Nephron (organoid): ENCODE data around the gene RFFL.

Source experiments
- H3K27ac Mint-ChIP-seq, 3 experiments: 2 replicates each; pipeline ENCODE4 v1.8.0; 2020; ENCODE audit warnings: mixed read lengths in 3 of 3, mild to moderate bottlenecking in 2 of 3, moderate library complexity in 1 of 3
- H3K27me3 Mint-ChIP-seq: 2 replicates; pipeline ENCODE4 v1.8.0; 2021; ENCODE audit warnings: low read depth, mild to moderate bottlenecking, moderate library complexity, mixed read lengths
- H3K36me3 Mint-ChIP-seq: 2 replicates; pipeline ENCODE4 v1.8.0; 2020; ENCODE audit warnings: low read depth, mixed read lengths
- H3K4me1 Mint-ChIP-seq: 2 replicates; pipeline ENCODE4 v1.8.0; 2020; ENCODE audit warnings: mixed read lengths
- H3K4me3 Mint-ChIP-seq, 3 experiments: 2 replicates each; pipeline ENCODE4 v1.8.0; 2020; ENCODE audit warnings: mild to moderate bottlenecking in 3 of 3, mixed read lengths in 3 of 3, moderate library complexity in 2 of 3
- H3K9me3 Mint-ChIP-seq: 2 replicates; pipeline ENCODE4 v1.8.0; 2020; ENCODE audit warnings: mixed read lengths
- CTCF ChIP-seq, 3 experiments: fragments of 200-600 bp; sonication (generic); IDR thresholded peaks; one replicate each; pipeline ENCODE4 v1.5.0; 2021; ENCODE audit warnings: antibody characterized with exemption in 3 of 3; ENCODE audit not compliant: unreplicated experiment in 3 of 3

Gene RFFL

DNA sequence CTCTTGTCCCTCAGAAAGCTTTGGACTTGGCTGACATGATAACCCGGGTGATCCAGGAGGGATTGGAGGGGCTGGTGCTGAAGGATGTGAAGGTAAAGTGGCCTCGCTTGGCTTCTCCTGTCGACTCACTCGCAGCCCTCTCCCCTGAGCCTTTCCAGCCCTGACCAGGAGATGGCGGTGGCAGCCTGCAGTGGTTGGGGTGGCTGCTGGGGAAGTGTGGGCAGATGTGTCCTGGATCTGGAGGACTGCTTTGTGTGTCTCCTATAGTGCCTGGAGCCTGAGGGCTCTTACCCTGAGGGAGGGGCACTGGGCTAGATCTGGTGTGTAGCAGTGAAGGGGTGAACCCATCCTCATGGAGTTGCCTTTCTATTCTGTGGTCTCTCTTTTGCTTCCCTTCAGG is 65.3 kb downstream of the RFFL start:
- H3K36me3 Mint-ChIP-seq, result peaks cover 68% of the 10 kb centered on the region
- H3K27me3 Mint-ChIP-seq, result no peaks in the 10 kb centered on the region
- H3K4me3 Mint-ChIP-seq, result no peak overlapping the region
- H3K27ac Mint-ChIP-seq, result peak overlapping the region; percentile 1 to 18 (median 15)
- H3K9me3 Mint-ChIP-seq, result no peaks in the 10 kb centered on the region
- TF ChIP-seq CTCF (IDR thresholded peaks at IDR 0.05; ENCODE audit: unreplicated experiment in 3 of 3), result peak; percentile 36 to 45 (median 42)
- H3K4me1 Mint-ChIP-seq, result peaks cover 16% of the 10 kb centered on the region

GRCh38 chr17:34997355-34997862 is 66.1 kb downstream of the RFFL start:
- H3K4me1 Mint-ChIP-seq, result peaks cover 16% of the 10 kb centered on the region
- H3K36me3 Mint-ChIP-seq, result peaks cover 70% of the 10 kb centered on the region
- no peaks in the 10 kb centered on the region for H3K27me3 Mint-ChIP-seq
- H3K27ac Mint-ChIP-seq, result peak overlapping the region; percentile 96
- peak overlapping the region in 1 of 3 experiments; percentile 1 for H3K4me3 Mint-ChIP-seq
- no peak for TF ChIP-seq CTCF (IDR thresholded peaks at IDR 0.05; ENCODE audit: unreplicated experiment in 3 of 3)
- H3K9me3 Mint-ChIP-seq, result no peaks in the 10 kb centered on the region

GRCh38 chr17:34996422-34997285 is 66.9 kb downstream of the RFFL start:
- peaks cover 16% of the 10 kb centered on the region for H3K4me1 Mint-ChIP-seq
- no peak overlapping the region for H3K4me3 Mint-ChIP-seq
- TF ChIP-seq CTCF (IDR thresholded peaks at IDR 0.05; ENCODE audit: unreplicated experiment in 3 of 3), result no peak
- no peaks in the 10 kb centered on the region for H3K27me3 Mint-ChIP-seq
- H3K36me3 Mint-ChIP-seq, result peaks cover 70% of the 10 kb centered on the region
- H3K27ac Mint-ChIP-seq, result peak overlapping the region; percentile 96
- H3K9me3 Mint-ChIP-seq, result no peaks in the 10 kb centered on the region

DNA sequence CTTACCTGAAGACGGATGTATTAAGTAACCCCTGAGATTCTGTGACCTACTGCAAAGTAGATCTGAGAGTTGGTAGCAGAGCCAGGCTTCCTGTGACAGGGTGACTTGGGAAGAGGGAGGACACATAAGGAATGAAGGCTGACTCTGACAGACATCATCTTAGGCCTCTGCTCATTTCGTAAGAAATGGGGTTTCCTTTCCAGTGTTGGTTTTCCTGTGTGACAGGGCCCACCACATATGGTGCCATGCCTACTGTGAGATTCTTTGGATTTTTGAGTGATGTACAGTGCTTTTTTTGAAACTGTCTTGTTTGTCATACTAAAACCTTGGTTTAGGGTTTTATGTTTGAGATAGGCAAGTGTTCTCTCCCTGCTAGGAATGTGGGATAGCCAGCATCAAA is 70.5 kb downstream of the RFFL start:
- Mint-ChIP-seq H3K27ac (no peak overlapping the region), H3K36me3 (peaks cover 82% of the 10 kb centered on the region), H3K4me3 (no peak overlapping the region), H3K9me3 (no peaks in the 10 kb centered on the region), H3K27me3 (no peaks in the 10 kb centered on the region), H3K4me1 (peaks cover 16% of the 10 kb centered on the region)
- no peak for TF ChIP-seq CTCF (IDR thresholded peaks at IDR 0.05; ENCODE audit: unreplicated experiment in 3 of 3)

DNA sequence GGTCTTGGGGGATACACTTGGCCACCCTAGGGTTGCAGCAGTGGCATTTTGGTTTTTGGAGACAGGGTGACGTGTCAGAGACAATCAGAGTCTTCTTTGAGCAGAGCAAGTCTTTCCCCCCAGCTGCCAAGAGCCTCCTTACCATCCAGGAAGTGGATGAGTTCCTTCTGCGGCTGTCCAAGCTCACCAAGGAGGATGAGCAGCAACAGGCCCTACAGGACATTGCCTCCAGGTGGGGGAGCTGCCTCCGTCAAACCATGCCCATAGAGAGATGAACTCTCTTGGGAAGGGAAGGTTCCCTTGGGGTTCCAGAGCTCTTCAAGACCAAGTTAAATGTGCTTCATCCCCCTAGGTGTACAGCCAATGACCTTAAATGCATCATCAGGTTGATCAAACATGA is 71.9 kb downstream of the RFFL start:
- H3K36me3 Mint-ChIP-seq, result peaks cover 85% of the 10 kb centered on the region
- peaks cover 3% of the 10 kb centered on the region for H3K4me1 Mint-ChIP-seq
- no peak overlapping the region for H3K4me3 Mint-ChIP-seq

More for the DNA sequence above, 71.9 kb downstream of the RFFL start:
- Mint-ChIP-seq H3K27ac (no peak overlapping the region), H3K27me3 (no peaks in the 10 kb centered on the region), H3K9me3 (no peaks in the 10 kb centered on the region)
- no peak for TF ChIP-seq CTCF (IDR thresholded peaks at IDR 0.05; ENCODE audit: unreplicated experiment in 3 of 3)
